SK-N-SH treated with all-trans-retinoic acid at 6 μM for 48 hours (cell line): ENCODE results near the gene LHFPL2.

Experiments used
- ATAC-seq: fragments of 200-7000 bp; cut with Tn5 transposase; 3 replicates; pipeline ENCODE4 v1.9.1; 2020; ENCODE audit warnings: mild to moderate bottlenecking, moderate library complexity
- ARNTL ChIP-seq: fragments of 450-650 bp; formaldehyde crosslinking; IDR thresholded peaks from 2 replicates; pipeline ENCODE4 v1.5.0; 2020; ENCODE audit warnings: low read depth, mild to moderate bottlenecking, moderate library complexity, borderline replicate concordance
- BACH2 ChIP-seq: fragments of 250-450 bp; sonication (Bioruptor Pico); IDR thresholded peaks from 2 replicates; pipeline ENCODE4 v1.9.0; 2021; ENCODE audit warnings: mild to moderate bottlenecking, borderline replicate concordance
- CSDC2 ChIP-seq: fragments of 250-450 bp; sonication (Bioruptor Pico); IDR thresholded peaks from 2 replicates; pipeline ENCODE4 v1.5.0; 2020; ENCODE audit warnings: mild to moderate bottlenecking, moderate library complexity
- ESRRG ChIP-seq: fragments of 250-450 bp; sonication (Bioruptor Pico); IDR thresholded peaks from 2 replicates; pipeline ENCODE4 v1.6.1; 2021; ENCODE audit warnings: mild to moderate bottlenecking
- GLIS3 ChIP-seq: fragments of 250-450 bp; sonication (Bioruptor Pico); IDR thresholded peaks from 2 replicates; pipeline ENCODE4 v1.5.0; 2020; ENCODE audit warnings: mild to moderate bottlenecking, moderate library complexity
- ISL1 ChIP-seq: fragments of 250-450 bp; sonication (Bioruptor Pico); IDR thresholded peaks from 2 replicates; pipeline ENCODE4 v2.1.2; 2022; ENCODE audit warnings: mild to moderate bottlenecking, moderate library complexity
- PPARA ChIP-seq: fragments of 250-450 bp; sonication (Bioruptor Pico); IDR thresholded peaks from 2 replicates; pipeline ENCODE4 v1.5.0; 2020; ENCODE audit warnings: mild to moderate bottlenecking, borderline replicate concordance
- SNAI2 ChIP-seq: fragments of 250-450 bp; sonication (Bioruptor Pico); IDR thresholded peaks from 2 replicates; pipeline ENCODE4 v1.5.0; 2020; ENCODE audit warnings: mild to moderate bottlenecking, moderate library complexity
- TCF4 ChIP-seq: fragments of 250-450 bp; sonication (Bioruptor Pico); IDR thresholded peaks from 2 replicates; pipeline ENCODE4 v1.8.0; 2021; ENCODE audit warnings: mild to moderate bottlenecking, moderate library complexity, borderline replicate concordance
- TOX ChIP-seq: fragments of 250-450 bp; sonication (Bioruptor Pico); IDR thresholded peaks from 2 replicates; pipeline ENCODE4 v1.8.0; 2021; ENCODE audit warnings: mild to moderate bottlenecking, moderate library complexity, borderline replicate concordance
- ZC3H10 ChIP-seq: fragments of 250-450 bp; sonication (Bioruptor Pico); IDR thresholded peaks from 2 replicates; pipeline ENCODE4 v1.5.1; 2021; ENCODE audit warnings: mild to moderate bottlenecking, moderate library complexity
- ZFP30 ChIP-seq: fragments of 450-650 bp; formaldehyde crosslinking; IDR thresholded peaks from 2 replicates; pipeline ENCODE4 v1.5.0; 2022; ENCODE audit warnings: mild to moderate bottlenecking, moderate library complexity
- ZNF565 ChIP-seq: fragments of 450-650 bp; formaldehyde crosslinking; conservative IDR thresholded peaks from 2 replicates; pipeline ENCODE4 v1.5.0; 2020; ENCODE audit warnings: low read depth, mild to moderate bottlenecking, moderate library complexity
- ZNF70 ChIP-seq: fragments of 450-650 bp; formaldehyde crosslinking; IDR thresholded peaks from 2 replicates; pipeline ENCODE4 v1.5.0; 2020; ENCODE audit warnings: mild to moderate bottlenecking, moderate library complexity
- ZNF8 ChIP-seq: fragments of 450-650 bp; formaldehyde crosslinking; IDR thresholded peaks from 2 replicates; pipeline ENCODE4 v1.5.0; 2020; ENCODE audit warnings: mild to moderate bottlenecking, moderate library complexity
- TF ChIP-seq, protein P1 (sequence below): fragments of 250-450 bp; sonication (Bioruptor Pico); IDR thresholded peaks from 2 replicates; pipeline ENCODE4 v1.5.1; 2021; ENCODE audit warnings: mild to moderate bottlenecking, moderate library complexity
- TF ChIP-seq, protein P2 (sequence below): fragments of 250-450 bp; sonication (Bioruptor Pico); IDR thresholded peaks from 2 replicates; pipeline ENCODE4 v1.5.0; 2020; ENCODE audit warnings: mild to moderate bottlenecking, moderate library complexity
- TF ChIP-seq, protein P3 (sequence below): fragments of 250-450 bp; sonication (Bioruptor Pico); IDR thresholded peaks from 2 replicates; pipeline ENCODE4 v1.8.0; 2021; ENCODE audit warnings: low read depth, mild to moderate bottlenecking, moderate library complexity, borderline replicate concordance
- TF ChIP-seq, protein P4 (sequence below): fragments of 250-450 bp; sonication (Bioruptor Pico); IDR thresholded peaks from 2 replicates; pipeline ENCODE4 v1.8.0; 2020; ENCODE audit warnings: mild to moderate bottlenecking, moderate library complexity, borderline replicate concordance
- TF ChIP-seq, protein P5 (sequence below): fragments of 250-450 bp; sonication (Bioruptor Pico); IDR thresholded peaks from 2 replicates; pipeline ENCODE4 v1.5.1; 2020; ENCODE audit warnings: low read depth, mild to moderate bottlenecking, moderate library complexity

Gene LHFPL2

DNA sequence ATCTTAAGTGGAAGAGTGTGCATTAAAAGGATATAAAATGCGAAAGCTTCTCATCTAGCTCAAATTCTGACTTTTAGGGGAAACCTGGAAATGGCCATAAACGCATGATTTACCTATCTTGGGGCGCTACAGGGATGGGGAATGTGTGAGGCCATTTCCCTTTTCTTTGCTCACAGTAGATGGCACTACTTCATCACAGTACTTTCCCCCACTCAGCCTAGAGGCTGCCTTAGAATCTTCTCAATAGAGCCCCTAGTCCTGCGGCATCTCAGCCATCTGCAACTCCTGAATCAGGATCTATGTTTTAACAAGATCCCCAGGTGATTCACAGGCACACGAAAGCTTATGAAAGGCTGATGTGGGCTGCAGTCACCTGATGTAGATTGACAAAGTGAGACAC is 110.8 kb downstream of the LHFPL2 start:
- TF ChIP-seq, protein P1, sequence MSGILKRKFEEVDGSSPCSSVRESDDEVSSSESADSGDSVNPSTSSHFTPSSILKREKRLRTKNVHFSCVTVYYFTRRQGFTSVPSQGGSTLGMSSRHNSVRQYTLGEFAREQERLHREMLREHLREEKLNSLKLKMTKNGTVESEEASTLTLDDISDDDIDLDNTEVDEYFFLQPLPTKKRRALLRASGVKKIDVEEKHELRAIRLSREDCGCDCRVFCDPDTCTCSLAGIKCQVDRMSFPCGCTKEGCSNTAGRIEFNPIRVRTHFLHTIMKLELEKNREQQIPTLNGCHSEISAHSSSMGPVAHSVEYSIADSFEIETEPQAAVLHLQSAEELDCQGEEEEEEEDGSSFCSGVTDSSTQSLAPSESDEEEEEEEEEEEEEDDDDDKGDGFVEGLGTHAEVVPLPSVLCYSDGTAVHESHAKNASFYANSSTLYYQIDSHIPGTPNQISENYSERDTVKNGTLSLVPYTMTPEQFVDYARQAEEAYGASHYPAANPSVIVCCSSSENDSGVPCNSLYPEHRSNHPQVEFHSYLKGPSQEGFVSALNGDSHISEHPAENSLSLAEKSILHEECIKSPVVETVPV (CRISPR knock-in tag): no peak
- no peak for TF ChIP-seq ARNTL (CRISPR knock-in tag)
- TF ChIP-seq ZC3H10 (CRISPR knock-in tag): no peak
- no peak for TF ChIP-seq PPARA (CRISPR knock-in tag)
- TF ChIP-seq CSDC2 (CRISPR knock-in tag): no peak
- no peak for TF ChIP-seq BACH2 (CRISPR knock-in tag)
- no peak for TF ChIP-seq ZNF8 (CRISPR knock-in tag)
- TF ChIP-seq, protein P2, sequence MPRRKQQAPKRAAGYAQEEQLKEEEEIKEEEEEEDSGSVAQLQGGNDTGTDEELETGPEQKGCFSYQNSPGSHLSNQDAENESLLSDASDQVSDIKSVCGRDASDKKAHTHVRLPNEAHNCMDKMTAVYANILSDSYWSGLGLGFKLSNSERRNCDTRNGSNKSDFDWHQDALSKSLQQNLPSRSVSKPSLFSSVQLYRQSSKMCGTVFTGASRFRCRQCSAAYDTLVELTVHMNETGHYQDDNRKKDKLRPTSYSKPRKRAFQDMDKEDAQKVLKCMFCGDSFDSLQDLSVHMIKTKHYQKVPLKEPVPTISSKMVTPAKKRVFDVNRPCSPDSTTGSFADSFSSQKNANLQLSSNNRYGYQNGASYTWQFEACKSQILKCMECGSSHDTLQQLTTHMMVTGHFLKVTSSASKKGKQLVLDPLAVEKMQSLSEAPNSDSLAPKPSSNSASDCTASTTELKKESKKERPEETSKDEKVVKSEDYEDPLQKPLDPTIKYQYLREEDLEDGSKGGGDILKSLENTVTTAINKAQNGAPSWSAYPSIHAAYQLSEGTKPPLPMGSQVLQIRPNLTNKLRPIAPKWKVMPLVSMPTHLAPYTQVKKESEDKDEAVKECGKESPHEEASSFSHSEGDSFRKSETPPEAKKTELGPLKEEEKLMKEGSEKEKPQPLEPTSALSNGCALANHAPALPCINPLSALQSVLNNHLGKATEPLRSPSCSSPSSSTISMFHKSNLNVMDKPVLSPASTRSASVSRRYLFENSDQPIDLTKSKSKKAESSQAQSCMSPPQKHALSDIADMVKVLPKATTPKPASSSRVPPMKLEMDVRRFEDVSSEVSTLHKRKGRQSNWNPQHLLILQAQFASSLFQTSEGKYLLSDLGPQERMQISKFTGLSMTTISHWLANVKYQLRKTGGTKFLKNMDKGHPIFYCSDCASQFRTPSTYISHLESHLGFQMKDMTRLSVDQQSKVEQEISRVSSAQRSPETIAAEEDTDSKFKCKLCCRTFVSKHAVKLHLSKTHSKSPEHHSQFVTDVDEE (CRISPR knock-in tag): no peak
- ATAC-seq: peak; percentile 79

DNA sequence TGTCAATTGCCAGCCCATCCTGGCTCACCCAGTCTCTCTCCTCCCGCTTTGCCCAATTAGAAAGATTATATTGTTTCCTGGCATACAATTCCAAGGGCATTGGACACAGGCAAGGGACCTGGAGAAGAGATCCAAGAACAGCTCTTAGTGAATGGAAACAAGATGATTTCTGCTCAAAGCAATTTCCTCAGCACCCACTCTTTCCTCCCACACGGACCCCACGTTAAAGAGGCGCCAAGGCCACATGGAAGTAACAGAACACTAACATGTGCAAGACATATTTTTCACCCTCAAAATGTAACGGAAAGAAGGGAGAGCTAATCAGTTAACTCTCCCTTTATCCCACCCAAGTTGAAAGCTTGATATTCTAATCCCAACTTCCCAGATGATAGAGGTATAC is 111.2 kb downstream of the LHFPL2 start:
- TF ChIP-seq, protein P3, sequence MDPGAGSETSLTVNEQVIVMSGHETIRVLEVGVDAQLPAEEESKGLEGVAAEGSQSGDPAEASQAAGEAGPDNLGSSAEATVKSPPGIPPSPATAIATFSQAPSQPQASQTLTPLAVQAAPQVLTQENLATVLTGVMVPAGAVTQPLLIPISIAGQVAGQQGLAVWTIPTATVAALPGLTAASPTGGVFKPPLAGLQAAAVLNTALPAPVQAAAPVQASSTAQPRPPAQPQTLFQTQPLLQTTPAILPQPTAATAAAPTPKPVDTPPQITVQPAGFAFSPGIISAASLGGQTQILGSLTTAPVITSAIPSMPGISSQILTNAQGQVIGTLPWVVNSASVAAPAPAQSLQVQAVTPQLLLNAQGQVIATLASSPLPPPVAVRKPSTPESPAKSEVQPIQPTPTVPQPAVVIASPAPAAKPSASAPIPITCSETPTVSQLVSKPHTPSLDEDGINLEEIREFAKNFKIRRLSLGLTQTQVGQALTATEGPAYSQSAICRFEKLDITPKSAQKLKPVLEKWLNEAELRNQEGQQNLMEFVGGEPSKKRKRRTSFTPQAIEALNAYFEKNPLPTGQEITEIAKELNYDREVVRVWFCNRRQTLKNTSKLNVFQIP (CRISPR knock-in tag): no peak
- no peak for TF ChIP-seq ZNF565
- no peak for TF ChIP-seq ISL1
- no peak for TF ChIP-seq PPARA (CRISPR knock-in tag)
- TF ChIP-seq, protein P4, sequence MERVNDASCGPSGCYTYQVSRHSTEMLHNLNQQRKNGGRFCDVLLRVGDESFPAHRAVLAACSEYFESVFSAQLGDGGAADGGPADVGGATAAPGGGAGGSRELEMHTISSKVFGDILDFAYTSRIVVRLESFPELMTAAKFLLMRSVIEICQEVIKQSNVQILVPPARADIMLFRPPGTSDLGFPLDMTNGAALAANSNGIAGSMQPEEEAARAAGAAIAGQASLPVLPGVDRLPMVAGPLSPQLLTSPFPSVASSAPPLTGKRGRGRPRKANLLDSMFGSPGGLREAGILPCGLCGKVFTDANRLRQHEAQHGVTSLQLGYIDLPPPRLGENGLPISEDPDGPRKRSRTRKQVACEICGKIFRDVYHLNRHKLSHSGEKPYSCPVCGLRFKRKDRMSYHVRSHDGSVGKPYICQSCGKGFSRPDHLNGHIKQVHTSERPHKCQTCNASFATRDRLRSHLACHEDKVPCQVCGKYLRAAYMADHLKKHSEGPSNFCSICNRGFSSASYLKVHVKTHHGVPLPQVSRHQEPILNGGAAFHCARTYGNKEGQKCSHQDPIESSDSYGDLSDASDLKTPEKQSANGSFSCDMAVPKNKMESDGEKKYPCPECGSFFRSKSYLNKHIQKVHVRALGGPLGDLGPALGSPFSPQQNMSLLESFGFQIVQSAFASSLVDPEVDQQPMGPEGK (CRISPR knock-in tag): no peak
- TF ChIP-seq ZNF8 (CRISPR knock-in tag): no peak
- no peak for TF ChIP-seq ZFP30 (CRISPR knock-in tag)
- TF ChIP-seq TCF4: no peak
- no peak for TF ChIP-seq ESRRG (CRISPR knock-in tag)
- no peak for TF ChIP-seq CSDC2 (CRISPR knock-in tag)
- TF ChIP-seq TOX (CRISPR knock-in tag): no peak
- TF ChIP-seq GLIS3 (CRISPR knock-in tag): no peak
- TF ChIP-seq ARNTL (CRISPR knock-in tag): no peak
- TF ChIP-seq ZNF70: no peak
- TF ChIP-seq, protein P5, sequence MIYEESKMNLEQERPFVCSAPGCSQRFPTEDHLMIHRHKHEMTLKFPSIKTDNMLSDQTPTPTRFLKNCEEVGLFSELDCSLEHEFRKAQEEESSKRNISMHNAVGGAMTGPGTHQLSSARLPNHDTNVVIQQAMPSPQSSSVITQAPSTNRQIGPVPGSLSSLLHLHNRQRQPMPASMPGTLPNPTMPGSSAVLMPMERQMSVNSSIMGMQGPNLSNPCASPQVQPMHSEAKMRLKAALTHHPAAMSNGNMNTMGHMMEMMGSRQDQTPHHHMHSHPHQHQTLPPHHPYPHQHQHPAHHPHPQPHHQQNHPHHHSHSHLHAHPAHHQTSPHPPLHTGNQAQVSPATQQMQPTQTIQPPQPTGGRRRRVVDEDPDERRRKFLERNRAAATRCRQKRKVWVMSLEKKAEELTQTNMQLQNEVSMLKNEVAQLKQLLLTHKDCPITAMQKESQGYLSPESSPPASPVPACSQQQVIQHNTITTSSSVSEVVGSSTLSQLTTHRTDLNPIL (CRISPR knock-in tag): no peak
- TF ChIP-seq, protein P1 (CRISPR knock-in tag): no peak
- TF ChIP-seq SNAI2 (CRISPR knock-in tag): no peak
- no peak for TF ChIP-seq BACH2 (CRISPR knock-in tag)
- no peak for TF ChIP-seq ZC3H10 (CRISPR knock-in tag)
- no peak for ATAC-seq
